CD4-positive, alpha-beta T cell treated with Interleukin-6 for 4 hours (primary cell): Measurements from ENCODE around the gene TWSG1.
"Not testable (repeated sequence)": the region's sequence is repeated elsewhere in the genome, so short reads cannot be mapped to it uniquely, and the experiment has no call there.

Experiments used
- DNase-seq: peaks from one replicate; pipeline ENCODE4 v3.0.0-alpha.2; 2020; ENCODE audit warnings: mixed read lengths

The TWSG1 gene

DNA sequence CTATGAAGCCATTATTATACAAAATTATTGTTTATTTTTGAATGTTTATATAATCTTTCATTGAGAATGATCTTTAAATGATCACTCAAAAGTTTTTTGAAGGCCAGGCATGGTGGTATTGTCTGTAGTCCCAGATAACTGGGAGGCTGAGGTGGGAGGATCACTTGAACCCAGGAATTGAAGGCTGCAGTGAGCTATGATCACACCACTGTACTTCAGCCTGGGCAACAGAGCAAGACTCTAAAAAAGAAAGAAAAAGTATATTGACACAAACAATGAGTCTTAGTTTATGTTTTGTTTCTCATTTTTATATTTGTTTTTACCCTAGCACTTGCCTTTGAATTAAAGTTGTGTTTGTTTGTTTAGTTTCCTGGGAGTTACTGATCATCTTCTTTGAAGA is 2.3 kb downstream of the TWSG1 start:
- no peak for DNase-seq

DNA sequence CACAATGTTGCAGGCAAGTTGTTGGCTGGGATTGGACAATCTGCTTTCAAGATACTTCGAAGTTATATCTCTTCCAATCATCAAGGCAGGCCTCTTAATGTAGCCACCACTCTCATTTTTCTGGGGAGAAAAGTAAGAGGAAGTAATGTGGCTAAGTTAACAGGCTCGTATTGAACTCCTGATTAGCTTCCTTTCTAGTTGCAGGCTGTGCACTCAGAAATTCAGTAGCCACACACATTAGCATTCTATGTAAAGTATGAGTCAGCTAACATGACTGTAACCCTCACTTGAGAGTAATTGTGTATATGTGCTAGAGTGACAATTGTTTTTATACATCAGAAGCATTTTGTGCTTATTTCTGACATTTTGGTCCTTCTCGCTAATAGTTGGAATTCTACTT is 3.3 kb downstream of the TWSG1 start:
- no peak for DNase-seq

DNA sequence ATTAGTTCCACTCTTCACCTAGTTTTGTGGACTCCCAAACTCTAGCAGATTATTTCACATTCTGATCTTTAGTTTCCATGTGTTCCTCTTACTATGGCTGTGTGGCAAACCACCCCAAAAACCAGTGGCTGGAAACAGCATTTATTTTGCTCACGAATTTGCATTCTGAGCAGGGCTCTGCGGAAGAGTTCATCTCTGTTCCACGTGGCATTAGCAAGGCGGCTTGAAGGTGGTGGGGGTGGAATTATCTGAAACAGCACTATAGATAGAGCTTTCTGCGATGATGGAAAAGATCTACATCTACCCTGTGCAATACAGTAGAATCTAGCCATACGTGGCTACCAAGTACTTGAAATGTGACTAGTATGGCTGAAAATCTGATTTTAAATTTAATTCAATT is 5.9 kb downstream of the TWSG1 start:
- no peak for DNase-seq

DNA sequence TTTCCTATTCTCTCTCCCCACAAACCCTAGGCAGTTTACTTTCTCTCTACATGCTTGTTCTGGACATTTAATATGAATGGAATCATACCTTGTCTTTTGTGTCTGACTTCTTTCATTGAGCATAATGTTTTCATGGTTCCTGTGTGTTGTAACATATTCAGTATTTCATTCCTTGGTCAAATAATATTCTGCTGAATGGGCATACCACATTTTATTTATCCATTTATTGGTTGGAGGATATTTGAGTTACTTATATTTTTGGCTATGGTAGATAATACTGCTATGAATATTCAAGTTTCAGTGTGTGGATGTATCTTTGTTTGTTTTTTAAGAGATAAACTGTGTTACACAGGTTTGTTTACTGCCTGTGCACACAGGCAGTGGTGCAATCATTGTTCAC is 9.0 kb downstream of the TWSG1 start:
- DNase-seq: no peak

DNA sequence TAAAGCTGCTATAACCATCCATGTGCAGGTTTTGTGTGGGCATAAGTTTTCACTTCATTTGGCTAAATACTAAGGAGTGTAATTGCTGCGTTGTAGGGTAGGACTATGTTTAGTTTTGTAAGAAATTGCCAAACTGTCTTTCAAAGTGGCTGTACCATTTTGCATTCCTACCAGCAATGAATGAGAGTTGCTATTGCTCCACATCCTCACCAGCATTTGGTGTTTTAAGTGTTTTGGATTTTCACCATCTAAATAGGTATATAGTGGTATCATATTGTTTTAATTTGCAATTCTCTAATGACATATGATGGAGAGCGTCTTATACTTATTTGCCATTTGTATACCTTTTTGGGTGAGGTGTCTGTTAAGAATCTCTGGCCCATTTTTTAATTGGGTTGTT is 12.2 kb downstream of the TWSG1 start:
- DNase-seq: no peak

DNA sequence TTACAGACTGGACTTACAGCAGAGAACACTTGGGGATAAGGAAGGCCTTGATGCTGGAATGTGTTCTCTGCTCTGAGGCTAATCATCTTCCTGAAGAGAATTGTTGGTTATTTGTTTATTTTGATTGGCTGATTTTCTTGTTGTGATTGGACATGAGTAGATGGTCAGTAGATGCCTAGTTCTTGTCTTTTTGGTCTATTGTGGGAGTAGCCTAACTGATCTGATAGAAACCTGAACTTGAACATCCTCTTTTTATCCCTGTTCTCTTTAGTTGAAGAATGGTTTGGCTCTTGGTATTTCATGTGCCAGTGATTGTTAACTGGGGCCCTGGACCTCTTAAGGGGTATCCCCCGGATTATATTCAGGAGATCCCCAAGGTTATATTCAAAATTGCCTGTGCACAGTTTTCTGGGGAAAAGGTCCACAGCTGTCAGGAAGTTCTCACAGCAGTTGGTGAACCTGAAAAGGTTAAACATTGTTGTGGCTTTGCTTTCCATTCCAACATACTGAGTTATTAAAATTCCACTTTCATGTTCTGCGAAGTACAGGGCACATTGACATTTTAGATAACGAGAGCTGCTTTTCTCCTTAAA is 13.6 kb downstream of the TWSG1 start:
- DNase-seq: no peak

DNA sequence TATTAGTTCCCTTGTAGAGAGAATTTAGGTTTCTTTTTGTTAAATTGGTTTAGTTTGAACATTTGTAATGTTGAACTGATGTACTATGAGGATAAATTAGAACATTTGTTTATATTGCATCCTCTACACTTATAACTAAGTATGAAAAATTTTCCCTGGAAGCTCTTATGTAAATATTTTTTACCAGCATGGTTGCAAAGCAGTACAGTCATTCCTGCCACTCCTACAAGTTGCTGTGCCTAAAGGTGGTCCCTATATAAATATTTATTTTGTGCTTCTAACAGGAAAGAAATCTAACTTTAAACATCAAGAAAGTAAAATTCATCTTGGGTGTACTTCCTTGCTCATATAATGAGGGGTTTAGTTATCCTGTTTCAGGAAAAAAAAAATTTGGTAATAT is 14.2 kb downstream of the TWSG1 start:
- no peak for DNase-seq

DNA sequence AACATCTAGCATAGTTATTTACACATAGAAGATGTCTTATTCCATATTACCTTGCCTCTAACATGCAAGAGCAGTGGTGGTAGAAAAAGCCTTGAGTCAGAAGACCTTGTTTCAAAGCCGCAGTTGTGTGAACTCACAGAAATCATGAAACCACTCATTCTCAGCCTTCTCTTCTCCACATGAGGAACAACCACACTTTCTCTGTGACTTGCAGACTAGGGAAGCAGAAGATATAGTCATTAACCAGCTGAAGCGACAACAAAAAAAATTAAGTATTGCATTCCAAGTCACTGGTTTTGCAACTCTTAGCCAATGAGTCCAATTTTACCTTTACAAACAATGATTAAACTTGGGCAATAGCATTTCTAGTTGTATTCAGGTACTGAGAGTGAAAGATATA is 19.0 kb downstream of the TWSG1 start:
- DNase-seq: no peak

DNA sequence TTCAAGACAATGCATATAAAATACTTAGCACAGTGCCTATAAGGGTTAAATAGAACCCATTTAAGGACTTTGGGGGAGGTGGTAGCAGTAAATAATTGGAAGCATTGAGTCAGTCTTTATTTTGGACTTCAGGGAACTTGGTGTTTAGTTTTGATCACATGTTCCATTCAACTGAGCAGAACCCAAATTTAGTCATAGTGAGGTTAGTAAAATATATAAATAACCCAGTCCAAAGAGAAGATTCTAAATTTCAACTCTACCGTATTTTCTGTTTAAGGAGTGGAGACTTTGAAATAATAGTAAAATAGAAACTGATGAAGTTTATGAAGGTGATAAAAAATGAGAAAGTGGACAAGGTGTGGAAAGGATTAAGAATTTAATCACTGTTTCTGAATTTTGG is 19.7 kb downstream of the TWSG1 start:
- no peak for DNase-seq

DNA sequence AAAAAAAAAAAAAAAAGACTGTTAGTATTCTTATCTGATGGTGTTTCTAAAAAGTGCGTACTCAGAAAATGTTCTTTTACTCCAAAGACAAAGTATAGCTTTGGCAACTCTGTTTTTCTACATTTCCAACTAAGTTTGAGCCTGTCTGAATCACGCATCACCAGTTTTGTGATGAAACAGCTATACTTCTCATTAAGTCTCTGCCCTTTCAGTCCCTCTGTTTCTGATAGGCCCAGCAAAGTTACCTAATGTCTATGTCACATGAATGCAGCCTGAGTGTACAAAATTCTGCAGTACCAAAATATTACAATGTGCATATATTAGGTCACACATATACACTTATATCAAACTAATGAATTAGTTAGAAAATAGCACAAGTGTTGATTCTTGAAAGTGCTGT is 22.4 kb downstream of the TWSG1 start:
- no peak for DNase-seq

DNA sequence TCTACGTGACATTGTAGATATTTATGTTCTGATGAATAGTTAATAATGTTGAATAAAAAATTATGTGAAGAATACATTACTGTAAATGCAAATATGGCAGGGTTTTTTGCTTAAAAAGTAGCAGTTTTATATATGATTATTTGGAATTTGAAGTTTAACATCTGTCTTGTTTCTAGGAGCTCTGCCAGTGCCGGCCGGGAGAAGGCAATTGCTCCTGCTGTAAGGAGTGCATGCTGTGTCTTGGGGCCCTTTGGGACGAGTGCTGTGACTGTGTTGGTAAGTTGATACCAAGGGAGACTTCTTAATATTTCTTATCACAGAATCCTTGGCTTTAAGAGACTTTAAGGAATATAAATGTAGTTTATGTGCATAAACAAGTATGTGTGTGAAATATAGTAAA is 25.2 kb downstream of the TWSG1 start:
- no peak for DNase-seq

DNA sequence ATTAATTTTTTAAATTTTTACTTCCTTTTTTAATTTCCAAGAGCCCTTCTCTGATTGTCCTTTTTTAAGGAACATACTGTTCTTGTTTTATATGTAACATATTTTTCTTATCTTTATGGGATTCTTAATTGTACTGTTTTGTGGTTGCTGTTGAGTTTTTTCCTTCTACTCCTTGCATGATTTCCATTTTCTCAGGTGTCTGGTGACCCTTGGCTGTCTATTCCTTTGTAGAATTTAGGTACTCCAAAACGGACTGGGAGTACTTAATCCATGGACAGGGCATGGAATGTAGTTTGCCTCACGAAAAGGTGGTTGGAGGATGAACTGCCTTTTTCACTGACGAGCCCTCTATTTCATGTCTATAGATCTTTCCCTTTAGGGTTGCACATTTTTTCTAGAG is 26.6 kb downstream of the TWSG1 start:
- DNase-seq: no peak

DNA sequence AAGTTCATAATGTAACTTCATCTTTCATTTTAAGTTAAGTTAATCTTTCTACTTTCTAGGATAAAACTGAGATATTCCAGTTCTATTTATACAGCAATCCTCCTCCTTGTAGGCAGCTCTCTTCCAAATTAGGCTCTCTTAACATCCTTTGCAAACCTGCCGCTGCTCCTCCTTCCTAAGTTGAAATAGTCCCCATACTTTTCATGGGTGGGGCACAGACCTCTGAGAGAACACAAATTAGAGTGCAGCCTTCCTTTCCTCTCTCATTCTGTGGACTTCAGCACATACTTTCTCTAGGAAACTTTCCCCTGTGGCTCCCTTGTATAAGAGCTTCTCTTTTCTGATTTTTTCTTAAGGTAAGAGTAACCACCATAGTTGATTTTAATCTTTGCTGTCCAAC is 28.3 kb downstream of the TWSG1 start:
- no peak for DNase-seq

DNA sequence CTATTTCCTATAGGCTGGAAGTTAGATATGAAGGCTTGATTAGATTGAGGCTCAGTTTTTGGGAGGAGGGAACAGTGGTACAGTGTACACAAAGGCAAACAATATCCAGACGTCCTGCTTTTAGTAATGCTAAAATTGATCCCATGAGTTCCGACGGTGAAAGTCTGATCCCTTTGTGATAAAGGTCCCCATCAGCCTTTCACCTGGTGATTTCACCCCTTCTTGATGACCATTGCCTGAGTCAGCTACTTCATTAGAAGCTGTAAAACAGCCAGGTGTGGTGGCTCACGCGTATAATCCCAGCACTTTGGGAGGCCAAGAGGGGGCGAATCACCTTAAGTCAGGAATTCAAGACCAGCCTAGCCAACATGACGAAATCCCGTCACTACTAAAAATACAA is 29.7 kb downstream of the TWSG1 start:
- DNase-seq: no peak

DNA sequence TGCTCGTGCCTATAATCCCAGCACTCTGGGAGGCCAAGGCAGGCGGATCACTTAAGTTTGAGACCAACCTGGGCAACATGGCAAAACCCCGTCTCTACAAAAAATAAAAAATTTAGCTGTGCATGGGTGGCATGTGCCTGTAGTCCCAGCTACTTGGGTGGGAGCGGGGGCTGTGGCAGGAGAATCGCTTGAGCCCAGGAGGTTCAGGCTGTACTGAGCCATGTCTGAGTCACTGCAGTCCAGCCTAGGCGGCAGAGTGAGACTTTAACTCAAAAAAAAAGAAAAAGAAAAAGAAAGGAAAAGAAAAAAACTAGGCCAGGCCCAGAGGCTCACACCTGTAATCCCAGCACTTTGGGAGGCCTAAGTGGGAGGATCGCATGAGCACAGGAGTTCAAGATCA is 30.8 kb downstream of the TWSG1 start:
- no peak for DNase-seq

DNA sequence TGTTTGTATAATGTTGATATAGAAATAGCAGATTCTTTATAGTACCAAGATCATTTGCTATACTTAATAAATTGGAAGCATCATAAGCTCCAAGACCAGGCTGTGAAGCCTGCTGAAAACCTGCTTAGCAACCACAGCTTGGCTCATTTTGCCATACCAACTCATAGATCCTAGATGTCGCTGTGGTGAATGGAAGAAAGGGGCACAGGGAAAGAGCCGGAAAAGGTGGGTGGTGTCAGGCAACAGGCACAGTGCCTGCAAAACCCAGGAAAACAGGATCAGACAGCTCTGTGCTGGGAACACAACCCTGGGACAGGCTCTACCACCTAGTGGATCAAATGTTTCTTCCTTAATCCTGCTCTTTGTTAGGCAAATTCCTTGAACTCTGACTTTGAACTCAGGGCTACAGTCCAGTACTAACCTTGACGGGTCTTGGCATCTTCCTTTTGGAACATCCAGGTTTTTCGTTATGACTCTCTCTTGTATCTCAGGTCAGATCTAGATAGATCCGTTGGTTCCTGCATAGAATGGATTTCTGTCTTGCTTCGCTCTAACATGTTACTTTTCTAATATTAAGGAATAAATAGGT is 31.6 kb downstream of the TWSG1 start:
- DNase-seq: no peak

DNA sequence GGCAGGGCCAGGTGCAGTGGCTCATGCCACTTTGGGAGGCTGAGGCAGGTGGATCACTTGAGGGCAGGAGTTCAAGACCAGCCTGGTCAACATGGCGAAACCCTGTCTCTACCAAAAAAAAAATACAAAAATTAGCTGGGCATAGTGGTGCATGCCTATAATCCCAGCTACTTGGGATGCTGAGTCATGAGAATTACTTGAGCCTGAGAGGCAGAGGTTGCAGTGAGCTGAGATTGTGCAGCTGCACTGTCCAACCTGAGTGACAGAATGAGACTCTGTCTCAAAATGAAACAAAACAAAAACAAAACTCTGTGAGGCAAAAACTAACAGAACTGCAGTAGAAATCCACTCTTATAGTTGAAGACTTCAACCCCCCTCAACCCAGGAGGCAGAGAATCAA is 38.7 kb downstream of the TWSG1 start:
- DNase-seq: not testable (repeated sequence)

DNA sequence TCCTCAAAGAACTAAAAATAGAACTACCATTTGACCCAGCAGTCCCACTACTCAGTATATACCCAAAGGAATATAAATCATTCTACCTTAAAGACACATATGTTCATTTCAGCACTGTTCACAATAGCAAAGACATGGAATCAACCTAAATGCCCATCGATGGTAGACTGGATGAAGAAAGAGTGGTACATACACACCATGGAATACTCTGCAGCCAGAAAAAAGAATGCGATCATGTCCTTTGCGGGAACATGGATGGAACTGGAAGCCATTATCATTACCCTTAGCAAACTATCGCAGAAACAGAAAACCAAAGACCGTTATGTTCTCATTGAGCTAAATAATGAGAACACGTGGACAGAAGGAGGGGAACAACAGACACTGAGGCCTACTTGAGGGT is 44.5 kb downstream of the TWSG1 start:
- no peak for DNase-seq

DNA sequence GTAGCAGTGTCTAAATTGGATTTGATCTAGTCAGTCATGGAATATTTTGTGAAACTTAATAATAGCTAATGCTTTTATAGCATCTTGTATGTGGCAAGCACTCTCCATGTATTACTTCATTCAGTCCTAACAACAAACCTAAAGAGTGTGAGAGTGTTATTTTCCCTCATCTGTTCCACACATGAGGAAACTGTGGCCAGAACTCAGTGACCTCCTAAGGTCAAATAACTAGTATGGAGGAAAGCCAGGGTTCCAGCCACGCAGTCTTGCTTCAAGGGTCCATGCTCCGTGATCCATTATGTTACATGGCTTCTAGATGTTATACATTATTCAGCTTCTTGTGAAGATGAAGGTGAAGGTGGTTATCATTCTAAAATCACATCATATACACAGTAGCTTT is 45.5 kb downstream of the TWSG1 start:
- DNase-seq: no peak

DNA sequence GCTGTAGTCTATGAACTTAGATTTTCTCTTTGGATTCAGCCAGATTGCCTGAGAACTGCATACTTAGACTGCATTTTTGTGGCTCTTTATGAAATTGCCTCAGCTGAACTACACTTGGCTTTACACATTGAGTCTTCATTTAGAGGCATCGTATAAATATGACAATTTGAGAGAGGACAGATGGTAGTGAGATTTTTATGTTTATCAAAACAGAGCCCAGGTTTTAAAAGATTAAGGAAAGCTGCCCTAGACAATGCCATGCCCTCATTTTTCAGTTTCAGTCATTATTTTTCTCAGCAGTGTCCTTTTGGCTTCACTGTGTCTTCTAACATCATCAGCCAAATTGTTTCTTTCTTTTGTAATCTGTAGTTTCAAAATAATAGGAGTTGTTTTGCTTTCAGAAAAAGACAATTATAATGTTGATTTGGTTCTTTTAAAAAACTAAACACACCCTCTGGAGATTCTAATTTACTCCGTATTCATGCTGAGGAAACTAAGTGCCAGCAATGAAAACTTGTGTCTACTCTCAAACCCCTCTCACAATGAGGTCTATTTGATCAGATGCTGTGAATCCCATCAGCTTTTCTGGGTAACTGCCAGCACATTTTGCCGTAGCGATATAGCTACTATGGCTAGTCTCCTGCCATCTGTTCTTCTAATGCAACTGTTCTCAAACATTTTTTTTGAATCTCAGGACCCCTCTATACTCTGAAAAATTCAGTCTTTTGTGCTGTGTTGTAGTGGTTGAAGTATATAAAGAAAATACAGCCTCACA is 46.2 kb downstream of the TWSG1 start:
- DNase-seq: no peak

DNA sequence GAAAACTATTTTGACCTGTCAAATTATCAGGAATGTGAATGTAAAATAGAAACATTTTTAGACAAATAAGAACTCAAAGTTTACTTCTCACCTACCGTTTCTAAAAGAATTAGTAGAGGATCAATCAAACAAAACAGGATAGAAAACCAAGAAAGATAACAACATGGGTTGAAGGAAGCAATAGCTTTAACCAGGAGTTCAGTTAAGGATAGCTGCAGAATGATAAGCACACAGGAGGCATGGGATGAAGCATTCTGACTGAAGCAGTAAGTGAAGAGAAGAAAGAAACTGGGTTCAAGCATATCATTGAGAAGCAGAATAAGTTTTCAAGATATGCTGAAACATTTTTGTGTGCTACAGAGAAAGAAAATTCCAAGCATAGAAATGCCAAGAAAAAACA is 52.3 kb downstream of the TWSG1 start:
- no peak for DNase-seq

DNA sequence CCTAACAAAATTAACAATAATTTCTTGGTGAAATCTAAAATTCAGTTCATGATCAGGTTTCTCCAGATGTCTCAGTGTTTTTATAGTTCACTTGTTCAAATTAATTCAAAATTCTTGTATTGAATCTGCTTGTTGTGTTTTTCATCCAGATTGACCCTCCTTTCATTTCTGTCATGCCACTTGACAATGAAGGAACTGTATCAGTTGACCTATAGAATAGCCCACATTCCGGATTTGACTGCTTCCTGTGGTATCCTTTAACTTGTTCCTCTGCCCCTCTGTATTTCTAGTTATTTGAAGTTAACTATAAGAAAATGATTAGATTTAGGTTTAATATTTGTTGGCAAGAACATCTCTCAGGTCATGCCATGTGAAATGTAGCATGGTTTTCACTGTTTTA is 53.3 kb downstream of the TWSG1 start:
- DNase-seq: no peak

DNA sequence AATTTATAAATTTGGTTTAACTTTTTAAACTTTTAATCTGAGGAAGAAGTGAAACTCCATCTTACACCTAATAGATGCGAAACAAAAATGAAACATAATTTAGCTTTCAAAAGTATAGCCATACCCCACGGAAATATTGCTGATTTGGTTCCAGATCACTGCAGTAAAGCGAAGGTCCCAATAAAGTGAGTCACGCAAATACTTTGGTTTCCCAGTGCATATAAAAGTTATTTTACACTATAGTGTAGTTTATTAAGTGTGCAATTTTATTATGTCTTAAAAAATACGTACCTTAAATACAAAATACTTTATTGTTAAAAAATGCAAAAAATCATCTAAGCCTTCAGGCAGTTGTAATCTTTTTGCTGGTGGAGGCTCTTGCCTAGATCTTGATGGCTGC is 55.1 kb downstream of the TWSG1 start:
- DNase-seq: no peak

DNA sequence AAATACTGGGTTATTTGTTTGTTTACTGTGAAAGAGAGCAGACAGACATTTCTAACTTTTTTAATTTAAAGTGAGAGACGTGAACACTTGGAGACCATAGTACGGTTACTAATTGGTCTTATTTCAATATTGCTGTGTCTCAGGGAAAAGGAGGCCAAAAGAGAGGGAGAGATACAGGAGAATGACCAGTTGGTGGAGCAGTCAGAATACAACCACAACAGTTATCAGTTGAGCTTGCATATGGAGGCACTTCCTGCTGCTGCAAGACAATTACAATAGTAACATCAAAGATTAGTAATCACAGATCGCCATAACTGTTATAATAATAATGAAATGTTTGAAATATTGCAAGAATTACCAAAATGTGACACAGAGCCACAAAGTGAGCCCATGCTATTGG is 58.2 kb downstream of the TWSG1 start:
- no peak for DNase-seq

DNA sequence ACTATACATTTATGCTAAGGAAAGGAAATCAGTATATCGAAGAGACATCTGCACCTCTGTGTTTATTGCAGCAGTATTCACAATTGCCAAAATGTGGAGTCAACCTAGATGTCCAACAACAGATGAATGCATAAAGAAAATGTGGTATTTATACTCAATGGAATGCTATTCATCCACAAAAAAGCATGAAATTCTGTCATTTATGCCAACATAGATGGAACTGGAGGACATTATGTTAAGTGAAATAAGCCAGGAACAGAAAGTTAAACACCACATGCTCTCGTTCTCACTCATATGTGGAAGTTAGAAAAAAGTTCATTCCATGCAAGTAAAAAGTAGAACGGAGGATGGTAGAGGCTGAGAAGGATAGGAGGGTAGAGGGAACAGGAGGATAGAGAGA is 59.5 kb downstream of the TWSG1 start:
- DNase-seq: no peak
